HepG2 (cell line): ENCODE measurements around the gene TNRC18. TPM values are rescaled to one million over a fixed set of nuclear protein-coding genes. Genes with fewer than 3 reads are reported as not detected.

Source experiments
- ATAC-seq: fragments of 200-7000 bp; cut with Tn5 transposase; 3 replicates; pipeline ENCODE4 v1.9.1; 2020; ENCODE audit warnings: mild to moderate bottlenecking, moderate library complexity
- BruUV-seq: library from RNA; stranded (reverse); fragments of 400-500 nt; replicated peaks from 2 replicates; lab custom pipeline; 2021; lab: Mats Ljungman, UMichigan
- CTCF ChIA-PET: fragments of 300-600 bp; formaldehyde crosslinking; extraction: SDS; loops from one replicate; lab custom pipeline; 2021; ENCODE audit warnings: low total read pairs, inconsistent platforms, low intra/inter-chr PET ratio; lab: Yijun Ruan, JAX
- POLR2A ChIA-PET: fragments of 350-600 bp; sonication (Branson Sonifier 250); formaldehyde crosslinking; loops from one replicate; lab custom pipeline; 2020; ENCODE audit warnings: antibody characterized with exemption, inconsistent platforms; lab: Yijun Ruan, JAX
- DNase-seq: peaks from one replicate; pipeline ENCODE4 v3.0.0-alpha.2; 2015; ENCODE audit warnings: low spot score
- FAIRE-seq: peaks from 3 replicates; lab custom pipeline; 2011; peaks lifted over from hg19 to GRCh38; lab: Jason Lieb, UNC
- H2AFZ ChIP-seq: one replicate; pipeline ENCODE4 v1.6.1; 2011; ENCODE audit warnings: low read length, inconsistent platforms
- H3K27ac ChIP-seq: fragments of 300-600 bp; 3 replicates; pipeline ENCODE4 v1.8.0; 2011; ENCODE audit warnings: mixed run types, mild to moderate bottlenecking, mixed read lengths, low read length, inconsistent platforms; ENCODE audit not compliant: insufficient read depth; ENCODE audit errors: extremely low read length
- H3K27me3 ChIP-seq, 2 experiments: fragments of 200-600 bp in 1 of 2; 2 replicates in 1 of 2; 3 replicates in 1 of 2; pipeline versions ENCODE4 v1.6.0 to v1.8.0; 2011; ENCODE audit warnings: low read length in 2 of 2, mild to moderate bottlenecking in 2 of 2, moderate library complexity in 2 of 2, inconsistent platforms in 1 of 2; ENCODE audit not compliant: insufficient read depth in 2 of 2, control insufficient read depth in 1 of 2
- H3K36me3 ChIP-seq, 2 experiments: fragments of 200-600 bp in 1 of 2; replicated peaks in 1 of 2; 2 replicates in 1 of 2; 3 replicates in 1 of 2; pipeline versions ENCODE4 v1.5.1 to v1.8.0; 2011; ENCODE audit warnings: low read length in 2 of 2, inconsistent platforms in 1 of 2; ENCODE audit not compliant: insufficient read depth in 2 of 2, control insufficient read depth in 1 of 2
- H3K4me1 ChIP-seq: 2 replicates; pipeline ENCODE4 v1.5.1; 2012; ENCODE audit warnings: low read length, inconsistent platforms; ENCODE audit not compliant: insufficient read depth
- H3K4me2 ChIP-seq: 2 replicates; pipeline ENCODE4 v1.6.0; 2011; ENCODE audit warnings: low read depth, low read length, inconsistent platforms
- H3K4me3 ChIP-seq, 3 experiments: fragments of 200-600 bp in 1 of 3; sonication (generic), shearing (Covaris generic) in 1 of 3; replicated peaks in 1 of 3; 2 replicates each; pipeline ENCODE4 v1.5.1; 2011 to 2016; ENCODE audit warnings: low read length in 3 of 3, inconsistent platforms in 2 of 3, low read depth in 2 of 3, mild to moderate bottlenecking in 2 of 3, control low read depth in 1 of 3, mixed read lengths in 1 of 3; ENCODE audit not compliant: insufficient read depth in 1 of 3
- H3K79me2 ChIP-seq: one replicate; pipeline ENCODE4 v1.6.1; 2011; ENCODE audit warnings: low read length, inconsistent platforms; ENCODE audit not compliant: insufficient read depth
- H3K9ac ChIP-seq: 2 replicates; pipeline ENCODE4 v1.6.0; 2011; ENCODE audit warnings: mild to moderate bottlenecking, low read depth, low read length, inconsistent platforms; ENCODE audit not compliant: insufficient read depth
- H3K9me3 ChIP-seq: 2 replicates; pipeline ENCODE4 v1.5.1; 2012; ENCODE audit warnings: mild to moderate bottlenecking, low read length
- H4K20me1 ChIP-seq: 2 replicates; pipeline ENCODE4 v1.6.0; 2011; ENCODE audit warnings: inconsistent platforms, mild to moderate bottlenecking, low read length, moderate library complexity; ENCODE audit not compliant: insufficient read depth
- HNF4G ChIP-seq, 2 experiments: sonication (generic) in 1 of 2; formaldehyde crosslinking in 1 of 2; IDR thresholded peaks; 2 replicates each; pipeline versions ENCODE4 v1.4.0 to v1.6.1; 2011 to 2020; ENCODE audit warnings: borderline replicate concordance in 2 of 2, low read depth in 2 of 2, mild to moderate bottlenecking in 2 of 2, low read length in 1 of 2, missing genetic modification reagents in 1 of 2, moderate library complexity in 1 of 2
- POLR2G ChIP-seq: fragments of 200-400 bp; formaldehyde crosslinking; IDR thresholded peaks from 2 replicates; pipeline ENCODE4 v1.6.1; 2018; ENCODE audit warnings: mild to moderate bottlenecking, low read depth, low read length, moderate library complexity
- SOX13 ChIP-seq, 3 experiments: fragments of 450-650 bp in 1 of 3; sonication (generic) in 1 of 3; formaldehyde crosslinking in 1 of 3; IDR thresholded peaks in 2 of 3; conservative IDR thresholded peaks in 1 of 3; 2 replicates each; pipeline versions ENCODE4 v1.5.0 to v1.6.1; 2016 to 2020; ENCODE audit warnings: antibody characterized with exemption in 1 of 3, mild to moderate bottlenecking in 1 of 3, missing compliant biosample characterization in 1 of 3, missing genetic modification reagents in 1 of 3, moderate library complexity in 1 of 3
- ZIK1 ChIP-seq: sonication (generic); formaldehyde crosslinking; IDR thresholded peaks from 2 replicates; pipeline ENCODE4 v1.5.0; 2020; ENCODE audit warnings: mild to moderate bottlenecking, low read depth, missing genetic modification reagents, borderline replicate concordance
- ZNF143 ChIP-seq: sonication (generic); formaldehyde crosslinking; IDR thresholded peaks from 2 replicates; pipeline ENCODE4 v1.4.0; 2020; ENCODE audit warnings: missing genetic modification reagents
- ZNF644 ChIP-seq: IDR thresholded peaks from 2 replicates; pipeline ENCODE4 v1.6.1; 2016; ENCODE audit warnings: low read depth
- ZNF772 ChIP-seq: sonication (generic); formaldehyde crosslinking; IDR thresholded peaks from 2 replicates; pipeline ENCODE4 v1.5.0; 2020; ENCODE audit warnings: mild to moderate bottlenecking, missing genetic modification reagents
- whole genome bisulfite sequencing: methylation state at CpG from one replicate; pipeline ENCODE4 v1.1.6; 2017; ENCODE audit warnings: low lambda C conversion rate; 5-methylcytosine and 5-hydroxymethylcytosine counted together
- in situ Hi-C: cut with HindIII; loops from 2 replicates; pipeline ENCODE4 v1.10.0; 2017; ENCODE audit warnings: low pct_unique_long_range_greater_than_20kb; ENCODE audit not compliant: extremely low pct_ligation_motif_present
- intact Hi-C: fragments of 100-400 bp; cut with micrococcal nuclease; formaldehyde crosslinking; loops from one replicate; pipeline ENCODE4 v1.10.0; 2022; ENCODE audit not compliant: unreplicated experiment
- polyA plus RNA-seq, 8 experiments: library from polyadenylated mRNA; depleted of rRNA in 3 of 8; stranded (reverse) in 7 of 8; unstranded in 1 of 8; fragments of >200 nt; fragmentation: Illumina TruSeq in 4 of 8; extraction: Trizol in 4 of 8; gene quantifications; 2 replicates each; pipeline versions ENCODE4 v1.2.1 to v1.2.3, GENCODE V29; 2011 to 2016; ENCODE audit warnings: low read depth in 4 of 8, missing spikeins in 1 of 8, mixed read lengths in 1 of 8; ENCODE audit not compliant: insufficient read depth in 1 of 8
- total RNA-seq, 5 experiments: library from RNA; depleted of rRNA; stranded (reverse); fragments of >200 nt; fragmentation: Illumina TruSeq; extraction: Trizol; gene quantifications; 2 replicates each; pipeline ENCODE4 v1.2.3, GENCODE V29; 2016; ENCODE audit warnings: low read depth in 1 of 5
- TF ChIP-seq, protein P1 (sequence below), 2 experiments: IDR thresholded peaks; 2 replicates each; pipeline ENCODE4 v1.6.1; 2011 to 2012; ENCODE audit warnings: low read length in 2 of 2, borderline replicate concordance in 1 of 2, low read depth in 1 of 2, mild to moderate bottlenecking in 1 of 2, moderate library complexity in 1 of 2
- TF ChIP-seq, protein P2 (sequence below): sonication (generic); formaldehyde crosslinking; IDR thresholded peaks from 2 replicates; pipeline ENCODE4 v1.8.0; 2022; ENCODE audit warnings: missing genetic modification reagents, mild to moderate bottlenecking, borderline replicate concordance
- TF ChIP-seq, protein P3 (sequence below): sonication (generic); formaldehyde crosslinking; IDR thresholded peaks from 2 replicates; pipeline ENCODE4 v1.5.1; 2020; ENCODE audit warnings: mild to moderate bottlenecking, missing genetic modification reagents, borderline replicate concordance
- TF ChIP-seq, protein P4 (sequence below): sonication (generic); formaldehyde crosslinking; IDR thresholded peaks from 2 replicates; pipeline ENCODE4 v1.9.0; 2022; ENCODE audit warnings: low read depth, missing genetic modification reagents

TNRC18 gene
- total and polyA plus RNA-seq, 2 of the 13 experiments (the other 11 are each of a cell fraction or from before 2014, with no cell fraction given) = 11.7 to 17.4 TPM

DNA sequence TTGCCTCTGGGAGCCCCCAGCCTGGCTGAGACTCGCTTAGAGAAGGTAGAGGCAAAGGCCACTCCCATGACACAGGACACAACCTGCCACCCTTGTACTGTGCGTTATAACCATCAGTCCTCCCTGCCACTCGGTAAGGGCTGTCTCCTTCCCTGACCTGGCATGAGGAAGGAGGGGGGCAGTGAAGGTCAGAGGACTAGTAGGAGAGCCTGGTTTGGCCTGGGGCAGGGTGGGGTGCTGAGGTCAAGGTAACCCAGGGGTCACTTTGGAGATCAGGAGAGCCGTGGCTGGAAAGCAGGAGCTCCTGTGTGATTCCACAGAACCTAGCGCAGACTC lies 6.9 kb upstream of the TNRC18 start (continued):
- TF ChIP-seq, protein P1, sequence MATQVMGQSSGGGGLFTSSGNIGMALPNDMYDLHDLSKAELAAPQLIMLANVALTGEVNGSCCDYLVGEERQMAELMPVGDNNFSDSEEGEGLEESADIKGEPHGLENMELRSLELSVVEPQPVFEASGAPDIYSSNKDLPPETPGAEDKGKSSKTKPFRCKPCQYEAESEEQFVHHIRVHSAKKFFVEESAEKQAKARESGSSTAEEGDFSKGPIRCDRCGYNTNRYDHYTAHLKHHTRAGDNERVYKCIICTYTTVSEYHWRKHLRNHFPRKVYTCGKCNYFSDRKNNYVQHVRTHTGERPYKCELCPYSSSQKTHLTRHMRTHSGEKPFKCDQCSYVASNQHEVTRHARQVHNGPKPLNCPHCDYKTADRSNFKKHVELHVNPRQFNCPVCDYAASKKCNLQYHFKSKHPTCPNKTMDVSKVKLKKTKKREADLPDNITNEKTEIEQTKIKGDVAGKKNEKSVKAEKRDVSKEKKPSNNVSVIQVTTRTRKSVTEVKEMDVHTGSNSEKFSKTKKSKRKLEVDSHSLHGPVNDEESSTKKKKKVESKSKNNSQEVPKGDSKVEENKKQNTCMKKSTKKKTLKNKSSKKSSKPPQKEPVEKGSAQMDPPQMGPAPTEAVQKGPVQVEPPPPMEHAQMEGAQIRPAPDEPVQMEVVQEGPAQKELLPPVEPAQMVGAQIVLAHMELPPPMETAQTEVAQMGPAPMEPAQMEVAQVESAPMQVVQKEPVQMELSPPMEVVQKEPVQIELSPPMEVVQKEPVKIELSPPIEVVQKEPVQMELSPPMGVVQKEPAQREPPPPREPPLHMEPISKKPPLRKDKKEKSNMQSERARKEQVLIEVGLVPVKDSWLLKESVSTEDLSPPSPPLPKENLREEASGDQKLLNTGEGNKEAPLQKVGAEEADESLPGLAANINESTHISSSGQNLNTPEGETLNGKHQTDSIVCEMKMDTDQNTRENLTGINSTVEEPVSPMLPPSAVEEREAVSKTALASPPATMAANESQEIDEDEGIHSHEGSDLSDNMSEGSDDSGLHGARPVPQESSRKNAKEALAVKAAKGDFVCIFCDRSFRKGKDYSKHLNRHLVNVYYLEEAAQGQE (IDR thresholded peaks at IDR 0.05; ENCODE audit: borderline replicate concordance in 1 of 2, low read depth in 1 of 2, low read length in 2 of 2) = no peak
- TF ChIP-seq ZNF143 (CRISPR knock-in tag) = no peak
- TF ChIP-seq ZNF644 (CRISPR knock-in tag) = no peak
- TF ChIP-seq ZNF772 (CRISPR knock-in tag) = no peak
- TF ChIP-seq, protein P2, sequence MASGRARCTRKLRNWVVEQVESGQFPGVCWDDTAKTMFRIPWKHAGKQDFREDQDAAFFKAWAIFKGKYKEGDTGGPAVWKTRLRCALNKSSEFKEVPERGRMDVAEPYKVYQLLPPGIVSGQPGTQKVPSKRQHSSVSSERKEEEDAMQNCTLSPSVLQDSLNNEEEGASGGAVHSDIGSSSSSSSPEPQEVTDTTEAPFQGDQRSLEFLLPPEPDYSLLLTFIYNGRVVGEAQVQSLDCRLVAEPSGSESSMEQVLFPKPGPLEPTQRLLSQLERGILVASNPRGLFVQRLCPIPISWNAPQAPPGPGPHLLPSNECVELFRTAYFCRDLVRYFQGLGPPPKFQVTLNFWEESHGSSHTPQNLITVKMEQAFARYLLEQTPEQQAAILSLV (CRISPR knock-in tag) = 0 out of 2 replicates have a peak, but pooled peaks have one; percentile 35

DNA sequence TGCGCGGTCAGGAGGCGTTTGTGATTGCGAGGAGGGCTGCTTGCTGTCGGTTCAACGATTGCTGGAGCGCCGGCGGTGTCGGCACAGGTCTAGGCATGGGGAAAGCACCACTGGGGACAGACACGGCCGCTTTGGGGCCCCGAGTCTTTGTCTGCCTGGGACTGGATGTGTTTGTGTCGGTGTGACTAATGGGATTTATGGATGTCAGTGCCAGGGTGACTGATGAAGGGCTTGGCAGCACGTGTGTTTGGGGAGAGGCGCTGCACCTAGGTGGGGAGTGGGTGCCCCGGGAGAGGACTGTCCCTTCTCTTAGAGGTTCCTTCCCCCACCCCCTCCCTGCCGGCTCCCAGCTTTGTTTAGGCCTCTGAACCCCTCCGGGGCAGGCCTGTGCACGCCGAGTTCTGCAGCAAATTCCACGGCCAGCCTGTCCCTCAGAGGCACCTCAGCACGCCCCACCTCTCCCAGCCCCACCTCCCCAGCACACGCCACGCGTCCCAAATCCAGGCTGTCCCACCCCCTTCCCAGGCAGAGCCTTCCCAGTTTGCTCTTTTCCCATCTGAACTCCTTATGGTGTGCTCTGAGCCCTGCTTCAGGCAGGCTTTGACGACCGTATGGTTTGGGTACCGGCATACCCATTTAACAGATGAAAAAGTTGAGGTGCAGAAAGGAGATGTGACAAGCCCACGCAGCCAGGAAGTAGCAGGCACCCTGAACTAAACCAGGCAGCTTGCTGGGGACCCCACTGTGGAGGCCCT lies 6.4 kb upstream of the TNRC18 start:
- Histone ChIP-seq H3K4me2 (peak overlapping the region; percentile 93), H4K20me1 (peaks cover 16% of the 10 kb centered on the region; the same call in 1 of the 2 replicates), H3K79me2 (peaks cover 41% of the 10 kb centered on the region), H2AFZ (no peak overlapping the region), H3K27me3 (no peaks in the 10 kb centered on the region; a peak in 1 of 5 replicates), H3K4me1 (peaks cover 23% of the 10 kb centered on the region), H3K9me3 (peaks cover 6% of the 10 kb centered on the region; the same call in 1 of the 2 replicates), H3K27ac (peak overlapping the region; percentile 100), H3K4me3 (peak overlapping the region; percentile 85 to 94 (median 92)), H3K36me3 (peaks cover 0 to 4% of the 10 kb centered on the region in 2 experiments; a peak in 1 of 5 replicates), H3K9ac (peak overlapping the region; percentile 98)
- FAIRE-seq (no peak), DNase-seq (no peak), ATAC-seq (peak; percentile 3; the same call in 2 of the 3 replicates)
- in situ Hi-C loops (no loop called here), intact Hi-C loops (no loop called here)
- no TSS peak for BruUV-seq
- 8% methylated on average over 26 of the region's 30 CpGs for WGBS
- POLR2A ChIA-PET = interaction anchor here (0.6 to 1.7 kb wide), 5 partner anchors 23 to 625 kb away, joined by 3 to 9 read pairs (median 5); no protein-coding TSS in a partner anchor
- CTCF ChIA-PET = no interaction called here
- TF ChIP-seq ZIK1 (CRISPR knock-in tag) (no peak), HNF4G (IDR thresholded peaks at IDR 0.05; ENCODE audit: borderline replicate concordance, low read depth, low read length) (no peak), HNF4G (CRISPR knock-in tag; IDR thresholded peaks at IDR 0.05; ENCODE audit: borderline replicate concordance, low read depth) (no peak), SOX13 (IDR thresholded peaks at IDR 0.05) (no peak), SOX13 (CRISPR knock-in tag; conservative IDR thresholded peaks at IDR 0.05 in 1 of 2, IDR thresholded peaks at IDR 0.05 in 1 of 2) (no peak), POLR2G (peak; percentile 49)
- TF ChIP-seq, protein P3, sequence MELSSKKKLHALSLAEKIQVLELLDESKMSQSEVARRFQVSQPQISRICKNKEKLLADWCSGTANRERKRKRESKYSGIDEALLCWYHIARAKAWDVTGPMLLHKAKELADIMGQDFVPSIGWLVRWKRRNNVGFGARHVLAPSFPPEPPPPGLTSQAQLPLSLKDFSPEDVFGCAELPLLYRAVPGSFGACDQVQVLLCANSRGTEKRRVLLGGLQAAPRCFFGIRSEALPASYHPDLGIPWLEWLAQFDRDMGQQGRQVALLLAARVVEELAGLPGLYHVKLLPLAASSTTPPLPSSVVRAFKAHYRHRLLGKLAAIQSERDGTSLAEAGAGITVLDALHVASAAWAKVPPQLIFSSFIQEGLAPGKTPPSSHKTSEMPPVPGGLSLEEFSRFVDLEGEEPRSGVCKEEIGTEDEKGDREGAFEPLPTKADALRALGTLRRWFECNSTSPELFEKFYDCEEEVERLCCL (CRISPR knock-in tag) = no peak
- TF ChIP-seq, protein P4, sequence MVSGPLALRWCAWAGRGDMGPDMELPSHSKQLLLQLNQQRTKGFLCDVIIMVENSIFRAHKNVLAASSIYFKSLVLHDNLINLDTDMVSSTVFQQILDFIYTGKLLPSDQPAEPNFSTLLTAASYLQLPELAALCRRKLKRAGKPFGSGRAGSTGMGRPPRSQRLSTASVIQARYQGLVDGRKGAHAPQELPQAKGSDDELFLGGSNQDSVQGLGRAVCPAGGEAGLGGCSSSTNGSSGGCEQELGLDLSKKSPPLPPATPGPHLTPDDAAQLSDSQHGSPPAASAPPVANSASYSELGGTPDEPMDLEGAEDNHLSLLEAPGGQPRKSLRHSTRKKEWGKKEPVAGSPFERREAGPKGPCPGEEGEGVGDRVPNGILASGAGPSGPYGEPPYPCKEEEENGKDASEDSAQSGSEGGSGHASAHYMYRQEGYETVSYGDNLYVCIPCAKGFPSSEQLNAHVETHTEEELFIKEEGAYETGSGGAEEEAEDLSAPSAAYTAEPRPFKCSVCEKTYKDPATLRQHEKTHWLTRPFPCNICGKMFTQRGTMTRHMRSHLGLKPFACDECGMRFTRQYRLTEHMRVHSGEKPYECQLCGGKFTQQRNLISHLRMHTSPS (CRISPR knock-in tag) = peak; percentile 45; the same call in 1 of the 2 replicates
